Measurements from ENCODE around the gene KDR.

- TF ChIP-seq CTCF (IDR thresholded peaks at IDR 0.05), result no peak
- no peak for TF ChIP-seq POLR2A (IDR thresholded peaks at IDR 0.05)
Measured at GRCh38 chr4:55075376-55075775, 50.0 kb downstream of the KDR start.

Data from heart left ventricle (tissue), 13 donors.